22Rv1 (cell line): Measurements from ENCODE around the gene IFT52.

Source experiments
- H3K27ac ChIP-seq: fragments of 450-650 bp; 2 replicates; pipeline ENCODE4 v1.5.1; 2017
- CTCF ChIP-seq: fragments of 450-650 bp; IDR thresholded peaks from 2 replicates; pipeline ENCODE4 v1.5.1; 2017; ENCODE audit warnings: mild to moderate bottlenecking
- ZFX ChIP-seq: fragments of 450-650 bp; IDR thresholded peaks from 2 replicates; pipeline ENCODE4 v1.6.1; 2017; ENCODE audit warnings: antibody characterized with exemption, borderline replicate concordance

Gene IFT52

GRCh38 chr20:43681468-43681942, 90.8 kb downstream of the IFT52 start:
- H3K27ac ChIP-seq: no peak overlapping the region
- no peak for TF ChIP-seq ZFX
- no peak for TF ChIP-seq CTCF

GRCh38 chr20:43681991-43682410, 91.3 kb downstream of the IFT52 start:
- TF ChIP-seq ZFX: no peak
- TF ChIP-seq CTCF: no peak
- no peak overlapping the region for H3K27ac ChIP-seq

GRCh38 chr20:43682446-43682845, 91.7 kb downstream of the IFT52 start:
- H3K27ac ChIP-seq: no peak overlapping the region
- TF ChIP-seq ZFX (no peak), CTCF (no peak)

- H3K27ac ChIP-seq: no peak overlapping the region
- TF ChIP-seq CTCF: no peak
- no peak for TF ChIP-seq ZFX
Measured at GRCh38 chr20:43686820-43687219, 96.1 kb downstream of the IFT52 start.

GRCh38 chr20:43689165-43689564, 98.4 kb downstream of the IFT52 start:
- H3K27ac ChIP-seq: no peak overlapping the region
- TF ChIP-seq ZFX: no peak
- TF ChIP-seq CTCF: no peak

GRCh38 chr20:43690943-43691598, 100.3 kb downstream of the IFT52 start:
- TF ChIP-seq ZFX: no peak
- no peak for TF ChIP-seq CTCF
- H3K27ac ChIP-seq: no peak overlapping the region

GRCh38 chr20:43691928-43692524, 101.3 kb downstream of the IFT52 start:
- H3K27ac ChIP-seq: no peak overlapping the region
- TF ChIP-seq ZFX (no peak), CTCF (peak; percentile 73)
